ENCODE data around the gene GNAL. TPM values are rescaled to one million over a fixed set of nuclear protein-coding genes. Genes with fewer than 3 reads are reported as not detected.

The GNAL gene
- total and polyA plus RNA-seq, 2 of the 4 experiments (the other 2 are of a cell fraction) = 0.15 to 0.36 TPM

DNA sequence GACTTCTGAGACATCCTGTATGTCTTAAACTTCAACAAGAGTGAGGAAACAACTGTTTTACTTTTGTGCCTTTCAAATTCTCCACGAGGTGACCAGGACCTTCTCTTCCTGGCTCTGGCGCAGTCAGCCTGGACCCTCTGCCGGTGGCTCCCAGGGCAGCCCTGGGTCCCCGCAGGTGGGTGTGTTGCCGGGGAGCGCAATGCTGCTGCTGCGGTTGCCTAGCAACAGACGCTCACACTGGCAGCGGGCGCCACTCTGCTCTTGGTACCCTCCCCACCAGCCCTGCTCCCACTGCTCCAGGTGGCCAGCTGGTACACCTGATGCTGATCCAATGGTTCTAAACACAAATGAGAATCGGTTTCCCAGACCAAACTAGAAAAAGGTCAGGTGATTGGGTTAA lies 58.7 kb downstream of the GNAL start:
- H4K5ac ChIP-seq (ENCODE audit: low read depth, low read length) = no peak overlapping the region
- no peaks in the 10 kb centered on the region for H4K20me1 ChIP-seq (ENCODE audit: insufficient read depth, low read length)
- no peak overlapping the region for H3K9ac ChIP-seq (ENCODE audit: low read depth, low read length)
- no peaks in the 10 kb centered on the region for H3K36me3 ChIP-seq (ENCODE audit: control insufficient read depth, insufficient read depth, low read length)
- H2AFZ ChIP-seq (replicated peaks; ENCODE audit: low read length, poor library complexity) = no peak overlapping the region
- H3K79me1 ChIP-seq (ENCODE audit: low read depth in 1 of 2, low read length in 2 of 2) = no peaks in the 10 kb centered on the region
- CTCF ChIA-PET = no interaction called here
- no peak overlapping the region for H3K4ac ChIP-seq (ENCODE audit: low read depth, low read length)
- no TSS peak for BruUV-seq (replicated peaks)
- H2BK5ac ChIP-seq (ENCODE audit: low read depth, low read length, poor library complexity, severe bottlenecking) = no peak overlapping the region
- no peak overlapping the region for H2BK15ac ChIP-seq (ENCODE audit: low read depth, low read length)
- ATAC-seq (ENCODE audit: low read depth) = no peak
- H2AK5ac ChIP-seq (ENCODE audit: low read depth, low read length) = no peak overlapping the region
- H2AK9ac ChIP-seq (replicated peaks; ENCODE audit: low read depth, low read length, poor library complexity) = no peak overlapping the region
- H2BK120ac ChIP-seq (ENCODE audit: low read depth, low read length) = no peak overlapping the region
- H3K9me1 ChIP-seq (ENCODE audit: insufficient read depth, low read length) = no peaks in the 10 kb centered on the region
- no peak for DNase-seq
- no peak overlapping the region for H4K8ac ChIP-seq (ENCODE audit: low read depth in 2 of 2, low read length in 2 of 2)
- in situ Hi-C loops (cut with MboI; ENCODE audit: low sequenced_read_pairs) = no loop called here
- H2BK20ac ChIP-seq (ENCODE audit: low read depth, low read length) = no peak overlapping the region
- no peak overlapping the region for H4K91ac ChIP-seq (ENCODE audit: insufficient read depth, low read depth, low read length)
- H3K56ac ChIP-seq (ENCODE audit: extremely low read depth, insufficient read depth, low read length) = no peak overlapping the region
- peaks cover 73% of the 10 kb centered on the region for H3K27me3 ChIP-seq (ENCODE audit: control insufficient read depth, insufficient read depth, low read length)
- intact Hi-C loops (cut with micrococcal nuclease) = no loop called here
- dilution Hi-C loops (cut with HindIII; ENCODE audit: low sequenced_read_pairs, unreplicated experiment) = no loop called here
- H3K4me2 ChIP-seq (ENCODE audit: low read depth, low read length) = no peak overlapping the region
- H3K4me3 ChIP-seq (ENCODE audit: insufficient read depth, low read depth, low read length) = no peak overlapping the region
- no peaks in the 10 kb centered on the region; the same call in 1 of the 2 replicates for H3K9me3 ChIP-seq (ENCODE audit: control insufficient read depth, insufficient read depth, low read length)
- H3K4me1 ChIP-seq (ENCODE audit: control insufficient read depth, insufficient read depth, low read length) = no peaks in the 10 kb centered on the region
- 36% methylated on average over 5 of the region's 11 CpGs; no CpG with 5 or more reads in 1 of the 2 experiments for WGBS, 2 experiments (ENCODE audit: extremely low coverage in 2 of 2, insufficient read length in 1 of 2)
- H3K27ac ChIP-seq (ENCODE audit: insufficient read depth, low read length) = no peak overlapping the region
- H3K18ac ChIP-seq (ENCODE audit: low read depth, low read length) = no peak overlapping the region
- POLR2A ChIA-PET (ENCODE audit: unreplicated experiment) = no interaction called here
- H3K14ac ChIP-seq (replicated peaks; ENCODE audit: low read depth, low read length) = no peak overlapping the region
- no peak for TF ChIP-seq RCOR1 (IDR thresholded peaks at IDR 0.05; ENCODE audit: insufficient replicate concordance, low read length)
- no peak for TF ChIP-seq POLR2A (IDR thresholded peaks at IDR 0.05; ENCODE audit: low read depth, low read length)
- TF ChIP-seq FOS (IDR thresholded peaks at IDR 0.05; ENCODE audit: low read depth, low read length) = no peak
- TF ChIP-seq MAFK (IDR thresholded peaks at IDR 0.05; ENCODE audit: low read depth, low read length) = no peak
- no peak for TF ChIP-seq USF2 (IDR thresholded peaks at IDR 0.05; ENCODE audit: low read depth, low read length)
- no peak for TF ChIP-seq BHLHE40 (IDR thresholded peaks at IDR 0.05; ENCODE audit: low read depth, low read length)
- TF ChIP-seq RFX5 (IDR thresholded peaks at IDR 0.05; ENCODE audit: low read depth, low read length) = no peak
- TF ChIP-seq, protein P1, sequence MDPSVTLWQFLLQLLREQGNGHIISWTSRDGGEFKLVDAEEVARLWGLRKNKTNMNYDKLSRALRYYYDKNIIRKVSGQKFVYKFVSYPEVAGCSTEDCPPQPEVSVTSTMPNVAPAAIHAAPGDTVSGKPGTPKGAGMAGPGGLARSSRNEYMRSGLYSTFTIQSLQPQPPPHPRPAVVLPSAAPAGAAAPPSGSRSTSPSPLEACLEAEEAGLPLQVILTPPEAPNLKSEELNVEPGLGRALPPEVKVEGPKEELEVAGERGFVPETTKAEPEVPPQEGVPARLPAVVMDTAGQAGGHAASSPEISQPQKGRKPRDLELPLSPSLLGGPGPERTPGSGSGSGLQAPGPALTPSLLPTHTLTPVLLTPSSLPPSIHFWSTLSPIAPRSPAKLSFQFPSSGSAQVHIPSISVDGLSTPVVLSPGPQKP (IDR thresholded peaks at IDR 0.05; ENCODE audit: borderline replicate concordance, low read depth, low read length) = no peak
- TF ChIP-seq RAD21 (IDR thresholded peaks at IDR 0.05; ENCODE audit: low read length) = no peak
- no peak for TF ChIP-seq CHD1 (IDR thresholded peaks at IDR 0.05; ENCODE audit: low read depth, low read length)
- H3K23ac ChIP-seq (ENCODE audit: low read depth, low read length) = no peak overlapping the region
